GM18498 (cell line): ENCODE measurements around the gene PDE7B.

Experiments
- ATAC-seq: cut with Tn5 transposase; IDR thresholded peaks from one replicate; pipeline ENCODE4 v1.9.1; 2021; ENCODE audit warnings: mild to moderate bottlenecking, moderate library complexity; ENCODE audit not compliant: unreplicated experiment

The PDE7B gene

GRCh38 chr6:136173519-136174507 lies 322.3 kb downstream of the PDE7B start:
- no peak for ATAC-seq

GRCh38 chr6:136174510-136174909 lies 323.0 kb downstream of the PDE7B start:
- no peak for ATAC-seq

GRCh38 chr6:136175873-136176272 lies 324.4 kb downstream of the PDE7B start:
- no peak for ATAC-seq

- no peak for ATAC-seq
These were observed 327.2 kb downstream of the PDE7B start for GRCh38 chr6:136178749-136179148.

- no peak for ATAC-seq
These were observed 329.4 kb downstream of the PDE7B start for GRCh38 chr6:136180704-136181511.

- no peak for ATAC-seq
These were observed 330.0 kb downstream of the PDE7B start for GRCh38 chr6:136181512-136181833.

GRCh38 chr6:136181861-136182260 lies 330.4 kb downstream of the PDE7B start:
- no peak for ATAC-seq

GRCh38 chr6:136184738-136185137 lies 333.2 kb downstream of the PDE7B start:
- ATAC-seq, result no peak

DNA sequence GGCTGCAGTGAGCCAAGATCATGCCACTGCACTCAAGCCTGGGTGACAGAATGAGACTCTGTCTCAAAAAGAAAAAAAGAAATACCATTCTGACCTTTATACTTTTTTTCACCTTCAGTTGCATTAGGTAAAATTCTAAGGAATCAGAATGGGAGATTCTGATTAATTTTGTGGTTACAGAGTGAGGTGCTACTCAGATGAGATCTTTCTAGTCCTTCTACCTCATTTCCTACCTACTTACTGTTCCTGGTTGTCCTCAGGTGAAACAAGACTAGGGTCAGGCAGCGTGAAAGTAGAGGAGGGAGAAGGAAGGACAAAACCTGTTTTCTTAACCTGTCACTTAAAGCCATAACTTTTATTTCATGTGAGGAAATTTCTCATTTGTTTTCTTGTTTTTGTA lies 334.9 kb downstream of the PDE7B start:
- ATAC-seq, result no peak

GRCh38 chr6:136188486-136188885 lies 337.0 kb downstream of the PDE7B start:
- ATAC-seq, result no peak

DNA sequence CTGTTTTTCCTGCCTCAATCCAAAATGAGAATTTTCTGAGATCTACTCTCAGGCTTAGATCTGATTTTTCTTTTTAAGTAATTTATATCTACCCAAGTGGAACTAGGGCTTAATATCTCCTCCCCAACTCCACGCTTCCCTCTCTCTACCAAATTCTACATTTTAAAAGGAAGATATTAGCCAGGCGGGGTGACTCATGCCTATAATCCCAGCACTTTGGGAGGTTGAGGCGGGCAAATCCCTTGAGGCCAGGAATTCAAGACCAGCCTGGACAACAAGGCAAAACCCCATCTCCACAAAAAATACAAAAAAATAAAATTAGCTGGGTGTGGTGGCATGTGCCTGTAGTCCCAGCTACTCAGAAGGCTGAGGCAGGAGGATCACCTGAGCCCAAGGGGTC lies 337.6 kb downstream of the PDE7B start:
- ATAC-seq, result no peak

DNA sequence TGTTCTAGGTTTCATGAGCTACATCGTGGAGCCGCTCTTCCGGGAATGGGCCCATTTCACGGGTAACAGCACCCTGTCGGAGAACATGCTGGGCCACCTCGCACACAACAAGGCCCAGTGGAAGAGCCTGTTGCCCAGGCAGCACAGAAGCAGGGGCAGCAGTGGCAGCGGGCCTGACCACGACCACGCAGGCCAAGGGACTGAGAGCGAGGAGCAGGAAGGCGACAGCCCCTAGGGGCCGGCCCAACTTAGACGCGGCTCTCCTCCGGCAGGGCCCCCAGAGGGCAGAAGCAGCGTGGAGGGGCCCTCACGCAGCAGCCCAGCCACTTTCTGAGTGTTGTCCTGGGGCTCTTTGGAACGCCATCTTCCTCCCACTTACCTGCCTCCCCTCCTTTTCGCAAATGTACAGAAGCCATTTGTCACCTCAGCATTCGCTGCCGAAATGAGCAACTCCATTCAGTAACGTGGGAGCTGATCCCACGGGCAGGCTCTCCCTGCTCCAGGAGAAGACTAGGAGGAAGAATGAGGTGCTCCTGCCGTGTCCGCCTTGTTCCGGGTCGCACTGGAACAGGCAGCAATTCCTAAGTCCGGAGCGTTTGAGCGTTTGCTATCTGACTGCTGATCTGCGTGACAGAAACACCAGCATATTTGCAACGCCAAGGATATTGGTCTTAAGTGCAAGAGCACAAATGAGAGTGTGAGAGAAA lies 340.3 kb downstream of the PDE7B start:
- no peak for ATAC-seq

DNA sequence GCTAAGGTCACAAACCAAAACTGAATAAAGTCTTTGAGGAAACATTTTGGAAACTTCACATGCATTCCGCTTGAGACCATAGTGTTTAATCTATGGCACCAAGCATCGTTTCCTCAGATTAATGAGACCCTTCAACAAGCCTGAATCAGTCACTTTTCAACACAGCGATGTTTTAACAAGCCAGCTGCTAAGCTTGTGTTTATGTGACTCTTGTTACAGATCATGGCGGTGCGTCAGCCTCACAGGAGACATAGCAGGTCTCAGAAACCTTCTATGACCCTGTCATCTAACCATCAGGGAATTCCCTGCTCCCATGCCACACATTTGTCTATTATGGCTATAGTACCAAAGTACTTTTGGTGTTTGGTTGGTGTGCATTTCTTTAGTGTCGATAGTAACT lies 341.4 kb downstream of the PDE7B start:
- ATAC-seq, result no peak

- no peak for ATAC-seq
These were observed 350.2 kb downstream of the PDE7B start for GRCh38 chr6:136201732-136202131.

DNA sequence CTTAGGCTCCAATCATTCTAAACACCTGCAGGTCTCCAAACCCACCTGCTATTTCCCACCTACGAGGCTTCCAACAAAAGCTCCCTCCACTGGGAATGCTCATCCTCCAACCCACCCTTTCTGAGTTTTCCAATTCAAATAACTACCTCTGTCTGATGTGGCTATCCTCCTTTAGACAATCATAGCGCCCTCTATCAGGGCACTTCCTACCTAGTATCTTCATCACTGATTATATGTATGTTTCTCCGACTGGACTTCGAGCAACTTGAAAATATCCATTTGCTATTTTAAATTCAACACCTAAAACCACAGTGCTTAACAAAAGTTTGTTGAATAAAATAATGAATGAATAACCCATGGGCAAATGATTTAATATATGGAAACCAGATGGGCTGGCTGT lies 357.3 kb downstream of the PDE7B start:
- ATAC-seq, result no peak

- no peak for ATAC-seq
These were observed 358.0 kb downstream of the PDE7B start for GRCh38 chr6:136209496-136209895.

DNA sequence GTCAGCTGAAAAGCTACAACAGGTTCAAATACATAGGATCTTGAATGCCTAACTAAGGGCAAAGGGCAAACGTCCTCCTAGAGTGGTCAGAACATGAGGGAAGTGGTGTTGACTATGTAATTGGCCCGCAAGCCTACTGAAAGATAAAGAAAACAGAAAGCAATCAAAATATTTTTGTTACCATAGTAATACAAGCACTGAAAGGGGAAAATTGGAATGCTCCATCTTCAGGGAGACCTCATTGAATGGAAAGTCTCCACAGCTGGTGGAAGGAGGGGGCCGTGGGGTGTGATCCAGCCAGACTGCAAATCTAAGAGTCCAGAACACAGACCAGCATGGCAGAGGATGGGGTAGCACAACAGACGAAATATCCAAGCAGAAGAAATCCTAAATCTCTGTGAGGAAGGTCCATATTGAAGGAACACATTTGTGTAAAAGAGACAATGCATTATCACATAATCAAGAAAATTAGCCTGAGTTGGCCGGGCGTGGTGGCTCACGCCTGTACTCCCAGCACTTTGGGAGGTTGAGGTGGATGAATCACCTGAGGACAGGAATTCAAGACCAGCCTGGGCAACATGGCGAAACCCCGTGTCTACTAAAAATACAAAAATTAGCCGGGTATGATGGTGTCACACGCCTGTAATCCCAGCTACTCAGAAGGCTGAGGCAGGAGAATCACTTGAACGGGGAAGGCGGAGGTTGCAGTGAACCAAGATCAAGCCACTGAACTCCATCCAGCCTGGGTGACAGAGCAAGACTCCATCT lies 359.1 kb downstream of the PDE7B start:
- ATAC-seq, result no peak

DNA sequence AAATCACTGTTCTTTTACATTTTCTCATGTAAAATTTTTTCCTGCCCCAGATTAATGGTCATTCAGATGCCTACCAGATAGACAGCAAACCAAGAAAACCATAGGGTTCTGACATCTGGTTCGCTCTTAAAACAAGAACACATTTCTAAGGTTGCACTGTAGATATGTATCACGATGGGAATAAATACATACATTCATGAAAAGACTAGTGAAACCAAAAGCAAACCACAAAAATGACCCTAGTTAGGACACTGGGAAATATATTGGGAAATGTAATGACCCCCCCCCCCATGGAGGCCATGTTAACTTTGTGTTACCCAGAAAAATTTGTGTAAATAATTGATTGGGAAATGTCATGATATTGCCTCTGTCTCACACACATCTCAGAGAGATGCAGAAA lies 361.1 kb downstream of the PDE7B start:
- no peak for ATAC-seq

GRCh38 chr6:136213012-136213539 lies 361.6 kb downstream of the PDE7B start:
- no peak for ATAC-seq

GRCh38 chr6:136213853-136214252 lies 362.4 kb downstream of the PDE7B start:
- ATAC-seq, result no peak
